HL-60 (cell line): ENCODE data around the gene POR.
"Not testable (repeated sequence)": the region's sequence is repeated elsewhere in the genome, so short reads cannot be mapped to it uniquely, and the experiment has no call there.

Source experiments
- DNase-seq, 2 experiments: peaks; one replicate each; pipeline ENCODE4 v3.0.0-alpha.2; 2010 to 2020; ENCODE audit warnings: low read depth in 1 of 2, low spot score in 1 of 2
- H3K27ac ChIP-seq: fragments of 250-450 bp; sonication (Bioruptor Pico); replicated peaks from 2 replicates; pipeline ENCODE4 v1.5.1; 2020; ENCODE audit warnings: mild to moderate bottlenecking, moderate library complexity
- H3K27me3 ChIP-seq: fragments of 250-450 bp; sonication (Bioruptor Pico); 2 replicates; pipeline ENCODE4 v1.5.1; 2021; ENCODE audit warnings: mild to moderate bottlenecking, moderate library complexity; ENCODE audit not compliant: insufficient read depth, poor library complexity, severe bottlenecking
- H3K4me3 ChIP-seq: replicated peaks from 2 replicates; pipeline ENCODE4 v1.5.1; 2011; ENCODE audit warnings: mild to moderate bottlenecking, control low read depth, low read length; ENCODE audit not compliant: insufficient read depth
- GABPA ChIP-seq: IDR thresholded peaks from 2 replicates; pipeline ENCODE4 v1.6.1; 2012; ENCODE audit warnings: low read depth
- POLR2AphosphoS5 ChIP-seq: IDR thresholded peaks from 2 replicates; pipeline ENCODE4 v1.6.1; 2012; ENCODE audit warnings: low read depth
- SPI1 ChIP-seq: IDR thresholded peaks from 2 replicates; pipeline ENCODE4 v1.6.1; 2012; ENCODE audit warnings: low read depth, mild to moderate bottlenecking, borderline replicate concordance
- TF ChIP-seq, protein P1 (sequence below): IDR thresholded peaks from one replicate; pipeline ENCODE4 v1.5.1; 2011; ENCODE audit warnings: low read length, control low read depth, inconsistent platforms; ENCODE audit not compliant: insufficient read depth
- TF ChIP-seq, protein P2 (sequence below): IDR thresholded peaks from 2 replicates; pipeline ENCODE4 v1.6.1; 2012; ENCODE audit warnings: low read depth; ENCODE audit not compliant: insufficient replicate concordance

The POR gene

DNA sequence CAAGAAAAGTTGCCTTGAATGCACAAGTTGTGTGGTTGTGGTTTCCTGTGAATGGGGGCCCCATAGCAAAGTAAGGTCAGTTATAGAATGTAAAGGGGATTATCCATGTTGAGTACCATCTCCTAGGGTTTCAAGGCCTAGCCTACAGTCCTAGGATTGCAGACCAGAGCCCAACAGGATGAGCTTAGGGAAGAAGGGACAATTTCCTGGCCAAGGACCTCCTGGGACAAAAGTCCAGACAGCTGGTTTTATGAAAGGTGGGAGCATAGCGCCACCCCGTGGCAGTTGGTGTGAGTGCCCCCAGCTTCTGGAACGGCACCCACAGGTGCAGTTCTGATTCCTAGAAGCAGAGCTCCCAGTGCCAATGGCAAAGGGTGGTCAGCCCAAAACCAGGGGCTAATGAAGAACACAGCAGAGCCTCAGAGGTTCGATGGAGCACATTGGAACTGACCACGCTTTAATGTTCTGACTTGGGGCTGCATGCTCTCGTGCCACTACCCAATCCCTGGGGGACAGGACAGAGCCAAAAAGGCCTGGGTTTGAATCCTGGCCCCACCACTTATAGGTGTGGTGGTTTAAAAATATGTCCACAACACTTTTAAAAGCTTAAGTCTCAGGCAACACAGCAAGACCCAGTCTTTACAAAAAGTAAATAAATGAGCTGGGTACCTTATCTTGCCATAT lies 105.2 kb downstream of the POR start:
- Histone ChIP-seq H3K27me3 (no peaks in the 10 kb centered on the region), H3K27ac (no peak overlapping the region), H3K4me3 (no peak overlapping the region)
- DNase-seq: peak; percentile 32 to 64
- TF ChIP-seq, protein P1, sequence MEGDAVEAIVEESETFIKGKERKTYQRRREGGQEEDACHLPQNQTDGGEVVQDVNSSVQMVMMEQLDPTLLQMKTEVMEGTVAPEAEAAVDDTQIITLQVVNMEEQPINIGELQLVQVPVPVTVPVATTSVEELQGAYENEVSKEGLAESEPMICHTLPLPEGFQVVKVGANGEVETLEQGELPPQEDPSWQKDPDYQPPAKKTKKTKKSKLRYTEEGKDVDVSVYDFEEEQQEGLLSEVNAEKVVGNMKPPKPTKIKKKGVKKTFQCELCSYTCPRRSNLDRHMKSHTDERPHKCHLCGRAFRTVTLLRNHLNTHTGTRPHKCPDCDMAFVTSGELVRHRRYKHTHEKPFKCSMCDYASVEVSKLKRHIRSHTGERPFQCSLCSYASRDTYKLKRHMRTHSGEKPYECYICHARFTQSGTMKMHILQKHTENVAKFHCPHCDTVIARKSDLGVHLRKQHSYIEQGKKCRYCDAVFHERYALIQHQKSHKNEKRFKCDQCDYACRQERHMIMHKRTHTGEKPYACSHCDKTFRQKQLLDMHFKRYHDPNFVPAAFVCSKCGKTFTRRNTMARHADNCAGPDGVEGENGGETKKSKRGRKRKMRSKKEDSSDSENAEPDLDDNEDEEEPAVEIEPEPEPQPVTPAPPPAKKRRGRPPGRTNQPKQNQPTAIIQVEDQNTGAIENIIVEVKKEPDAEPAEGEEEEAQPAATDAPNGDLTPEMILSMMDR: peak; percentile 79
- TF ChIP-seq, protein P2, sequence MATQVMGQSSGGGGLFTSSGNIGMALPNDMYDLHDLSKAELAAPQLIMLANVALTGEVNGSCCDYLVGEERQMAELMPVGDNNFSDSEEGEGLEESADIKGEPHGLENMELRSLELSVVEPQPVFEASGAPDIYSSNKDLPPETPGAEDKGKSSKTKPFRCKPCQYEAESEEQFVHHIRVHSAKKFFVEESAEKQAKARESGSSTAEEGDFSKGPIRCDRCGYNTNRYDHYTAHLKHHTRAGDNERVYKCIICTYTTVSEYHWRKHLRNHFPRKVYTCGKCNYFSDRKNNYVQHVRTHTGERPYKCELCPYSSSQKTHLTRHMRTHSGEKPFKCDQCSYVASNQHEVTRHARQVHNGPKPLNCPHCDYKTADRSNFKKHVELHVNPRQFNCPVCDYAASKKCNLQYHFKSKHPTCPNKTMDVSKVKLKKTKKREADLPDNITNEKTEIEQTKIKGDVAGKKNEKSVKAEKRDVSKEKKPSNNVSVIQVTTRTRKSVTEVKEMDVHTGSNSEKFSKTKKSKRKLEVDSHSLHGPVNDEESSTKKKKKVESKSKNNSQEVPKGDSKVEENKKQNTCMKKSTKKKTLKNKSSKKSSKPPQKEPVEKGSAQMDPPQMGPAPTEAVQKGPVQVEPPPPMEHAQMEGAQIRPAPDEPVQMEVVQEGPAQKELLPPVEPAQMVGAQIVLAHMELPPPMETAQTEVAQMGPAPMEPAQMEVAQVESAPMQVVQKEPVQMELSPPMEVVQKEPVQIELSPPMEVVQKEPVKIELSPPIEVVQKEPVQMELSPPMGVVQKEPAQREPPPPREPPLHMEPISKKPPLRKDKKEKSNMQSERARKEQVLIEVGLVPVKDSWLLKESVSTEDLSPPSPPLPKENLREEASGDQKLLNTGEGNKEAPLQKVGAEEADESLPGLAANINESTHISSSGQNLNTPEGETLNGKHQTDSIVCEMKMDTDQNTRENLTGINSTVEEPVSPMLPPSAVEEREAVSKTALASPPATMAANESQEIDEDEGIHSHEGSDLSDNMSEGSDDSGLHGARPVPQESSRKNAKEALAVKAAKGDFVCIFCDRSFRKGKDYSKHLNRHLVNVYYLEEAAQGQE: no peak

DNA sequence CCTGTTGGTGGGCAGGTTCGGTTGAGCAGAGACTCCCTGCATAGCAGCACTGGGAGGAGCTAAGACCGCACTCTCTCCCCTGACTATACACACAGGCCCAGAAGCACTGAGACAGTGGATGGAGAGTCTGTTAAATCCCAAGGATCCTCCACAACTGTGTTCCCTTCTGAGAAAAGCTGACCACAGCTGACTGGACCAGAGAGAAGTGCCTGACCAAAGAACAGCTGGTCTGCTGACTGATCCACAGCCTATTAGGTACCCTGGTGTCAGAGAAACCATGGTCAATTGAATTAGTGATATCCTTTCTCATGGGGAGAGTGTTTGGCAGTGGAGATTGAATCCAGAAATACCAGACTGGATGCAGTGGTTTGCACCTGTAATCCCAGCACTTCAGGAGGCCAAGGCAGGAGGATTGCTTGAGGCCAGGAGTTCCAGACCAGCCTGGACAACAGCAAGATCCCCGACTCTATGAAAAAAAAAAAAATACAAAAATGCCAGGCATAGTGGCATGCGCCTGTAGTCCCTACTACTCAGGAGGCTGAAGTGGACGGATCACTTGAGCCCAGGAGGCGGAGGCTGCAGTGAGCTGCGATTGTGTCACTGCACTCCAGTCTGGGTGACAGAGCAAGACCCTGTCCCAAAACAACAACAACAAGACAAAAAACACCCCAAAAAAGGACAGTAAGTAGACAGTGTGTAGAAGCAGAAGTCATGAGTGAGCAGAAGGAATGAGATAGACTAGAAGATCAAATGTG lies 107.2 kb downstream of the POR start:
- no peak overlapping the region for H3K4me3 ChIP-seq
- TF ChIP-seq, protein P2: no peak
- TF ChIP-seq GABPA (no peak), POLR2AphosphoS5 (no peak), SPI1 (no peak)
- TF ChIP-seq, protein P1: no peak
- no peak overlapping the region; the same call in 1 of the 2 replicates for H3K27ac ChIP-seq
- no peaks in the 10 kb centered on the region for H3K27me3 ChIP-seq
- DNase-seq: no peak

DNA sequence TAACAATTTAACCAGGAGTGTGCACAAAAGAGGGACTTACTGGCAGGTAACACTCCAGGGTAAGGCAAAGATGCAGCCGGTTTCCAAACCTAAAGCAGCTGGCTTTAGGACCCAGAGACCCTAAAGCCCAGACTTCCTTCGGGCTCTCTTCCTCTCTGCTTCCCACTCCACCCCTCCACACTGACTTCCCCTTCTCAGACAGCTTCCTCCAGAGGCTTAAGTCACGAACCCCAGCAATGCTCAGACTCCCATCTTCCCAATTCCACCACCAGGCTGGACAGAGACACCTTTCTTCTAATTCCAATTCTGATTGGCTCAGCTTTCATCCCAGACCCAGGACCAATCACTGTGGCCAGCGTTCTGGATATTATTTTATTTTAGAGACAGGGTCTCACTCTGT lies 108.0 kb downstream of the POR start:
- no peaks in the 10 kb centered on the region for H3K27me3 ChIP-seq
- peak; percentile 73 to 85 for DNase-seq
- peak; percentile 99 for TF ChIP-seq SPI1
- TF ChIP-seq, protein P1: no peak
- no peak for TF ChIP-seq GABPA
- 0 out of 2 replicates have a peak, but pooled peaks have one; percentile 39 for TF ChIP-seq POLR2AphosphoS5
- TF ChIP-seq, protein P2: peak; percentile 76
- H3K27ac ChIP-seq: no peak overlapping the region; the same call in 1 of the 2 replicates
- no peak overlapping the region for H3K4me3 ChIP-seq

DNA sequence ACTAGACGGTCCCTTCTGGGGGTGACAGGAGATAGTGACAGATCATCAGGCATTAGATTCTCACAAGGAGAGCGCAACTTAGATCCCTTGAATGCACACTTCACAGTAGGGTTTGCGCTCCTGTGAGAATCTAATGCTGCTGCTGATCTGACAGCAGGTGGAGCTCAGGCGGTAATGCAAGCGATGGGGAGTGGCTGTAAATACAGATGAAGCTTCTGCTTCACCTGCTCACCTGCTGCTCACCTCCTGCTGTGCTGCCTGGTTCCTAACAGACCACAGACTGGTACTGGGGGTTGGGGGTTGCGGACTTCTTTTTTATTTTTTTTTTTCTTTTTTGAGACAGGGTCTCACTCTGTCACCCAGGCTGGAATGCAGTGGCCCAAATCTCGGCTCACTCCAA lies 114.7 kb downstream of the POR start:
- not testable (repeated sequence) for DNase-seq, H3K27me3 ChIP-seq, H3K27ac ChIP-seq, H3K4me3 ChIP-seq
